HG03108 (cell line): Measurements from ENCODE around the gene CHRNA1.

Experiments used
- ATAC-seq: cut with Tn5 transposase; IDR thresholded peaks from one replicate; pipeline ENCODE4 v1.9.1; 2021; ENCODE audit warnings: moderate library complexity; ENCODE audit not compliant: unreplicated experiment

Gene CHRNA1

GRCh38 chr2:174764280-174765255 is at the start of gene CHRNA1:
CHRNA1 (minus strand) TSS chr2:174764472; CDS start chr2:174764394, 78 bp downstream.
- no peak for ATAC-seq

- no peak for ATAC-seq
Measured at GRCh38 chr2:174812037-174812436, 47.8 kb upstream of the CHRNA1 start.

- no peak for ATAC-seq
Measured at GRCh38 chr2:174807931-174808330, 43.7 kb upstream of the CHRNA1 start.

- no peak for ATAC-seq
Measured at GRCh38 chr2:174805803-174806202, 41.5 kb upstream of the CHRNA1 start.

- ATAC-seq, result no peak
Measured at GRCh38 chr2:174802459-174802858, 38.2 kb upstream of the CHRNA1 start.

- no peak for ATAC-seq
Measured at GRCh38 chr2:174800436-174801205, 36.3 kb upstream of the CHRNA1 start.

GRCh38 chr2:174798801-174799200 is 34.5 kb upstream of the CHRNA1 start:
- no peak for ATAC-seq

- no peak for ATAC-seq
Measured at GRCh38 chr2:174797781-174798276, 33.6 kb upstream of the CHRNA1 start.

GRCh38 chr2:174796319-174796771 is 32.1 kb upstream of the CHRNA1 start:
- ATAC-seq, result no peak

GRCh38 chr2:174794851-174795374 is 30.6 kb upstream of the CHRNA1 start:
- no peak for ATAC-seq

- ATAC-seq, result no peak
Measured at GRCh38 chr2:174792309-174793025, 28.2 kb upstream of the CHRNA1 start.

GRCh38 chr2:174791746-174792280 is 27.5 kb upstream of the CHRNA1 start:
- ATAC-seq, result no peak

- ATAC-seq, result no peak
Measured at GRCh38 chr2:174791020-174791419, 26.7 kb upstream of the CHRNA1 start.

GRCh38 chr2:174789001-174789400 is 24.7 kb upstream of the CHRNA1 start:
- no peak for ATAC-seq

- ATAC-seq, result no peak
Measured at GRCh38 chr2:174788291-174788929, 24.1 kb upstream of the CHRNA1 start.

- no peak for ATAC-seq
Measured at GRCh38 chr2:174787487-174788205, 23.4 kb upstream of the CHRNA1 start.

GRCh38 chr2:174786066-174786725 is 21.9 kb upstream of the CHRNA1 start:
- no peak for ATAC-seq

- no peak for ATAC-seq
Measured at GRCh38 chr2:174785481-174785880, 21.2 kb upstream of the CHRNA1 start.

- no peak for ATAC-seq
Measured at GRCh38 chr2:174784909-174785308, 20.6 kb upstream of the CHRNA1 start.
